Left kidney (tissue), 2 donors: ENCODE results near the gene SASS6. TPM values are rescaled to one million over a fixed set of nuclear protein-coding genes. Genes with fewer than 3 reads are reported as not detected.

Source experiments
- DNase-seq: peaks from one replicate; pipeline ENCODE4 v3.0.0-alpha.2; 2013
- polyA plus RNA-seq: library from polyadenylated mRNA; unstranded; fragments of 120-200 nt; gene quantifications from one replicate; pipeline ENCODE4 v1.2.1, GENCODE V29; 2013; ENCODE audit not compliant: insufficient read length

SASS6 gene
- polyA plus RNA-seq, 1 donor = 12.2 TPM

- no peak for DNase-seq
Measured at GRCh38 chr1:100109554-100110066, 23.1 kb downstream of the SASS6 start.

- DNase-seq = no peak
Measured at GRCh38 chr1:100107696-100108095, 25.0 kb downstream of the SASS6 start.

- no peak for DNase-seq
Measured at GRCh38 chr1:100101564-100101963, 31.2 kb downstream of the SASS6 start.

GRCh38 chr1:100100202-100100601 is 32.5 kb downstream of the SASS6 start:
- DNase-seq = no peak

GRCh38 chr1:100090471-100090870 is 42.3 kb downstream of the SASS6 start:
- no peak for DNase-seq

- no peak for DNase-seq
Measured at GRCh38 chr1:100089082-100089481, 43.6 kb downstream of the SASS6 start.

GRCh38 chr1:100087396-100087795 is 45.3 kb downstream of the SASS6 start:
- no peak for DNase-seq

GRCh38 chr1:100080331-100080730 is 52.4 kb downstream of the SASS6 start:
- no peak for DNase-seq

GRCh38 chr1:100077531-100077930 is 55.2 kb downstream of the SASS6 start:
- DNase-seq = no peak

- DNase-seq = no peak
Measured at GRCh38 chr1:100076744-100077143, 56.0 kb downstream of the SASS6 start.

- no peak for DNase-seq
Measured at GRCh38 chr1:100076319-100076718, 56.4 kb downstream of the SASS6 start.

GRCh38 chr1:100075773-100076172 is 57.0 kb downstream of the SASS6 start:
- no peak for DNase-seq

GRCh38 chr1:100074604-100075395 is 57.9 kb downstream of the SASS6 start:
- DNase-seq = no peak

- no peak for DNase-seq
Measured at GRCh38 chr1:100073531-100073930, 59.2 kb downstream of the SASS6 start.

- no peak for DNase-seq
Measured at GRCh38 chr1:100070201-100070939, 62.4 kb downstream of the SASS6 start.

- DNase-seq = no peak
Measured at GRCh38 chr1:100065969-100066227, 66.8 kb downstream of the SASS6 start.

GRCh38 chr1:100065183-100065968 is 67.4 kb downstream of the SASS6 start:
- DNase-seq = no peak

- no peak for DNase-seq
Measured at GRCh38 chr1:100061681-100062080, 71.0 kb downstream of the SASS6 start.

- no peak for DNase-seq
Measured at GRCh38 chr1:100053727-100054126, 79.0 kb downstream of the SASS6 start.

GRCh38 chr1:100053119-100053518 is 79.6 kb downstream of the SASS6 start:
- no peak for DNase-seq

GRCh38 chr1:100051893-100052292 is 80.8 kb downstream of the SASS6 start:
- DNase-seq = no peak

- DNase-seq = no peak
Measured at GRCh38 chr1:100051401-100051800, 81.3 kb downstream of the SASS6 start.

- DNase-seq = no peak
Measured at GRCh38 chr1:100050139-100050538, 82.6 kb downstream of the SASS6 start.
